IPS-NIHi11 (cell line): ENCODE results near the gene CIDEC.
A peak's percentile ranks its signal among the peaks of the same experiment; 100 is the strongest.
"Not testable (repeated sequence)": the region's sequence is repeated elsewhere in the genome, so short reads cannot be mapped to it uniquely, and the experiment has no call there.

Experiments
- DNase-seq: peaks from one replicate; pipeline ENCODE4 v3.0.0; 2012; ENCODE audit warnings: mixed read lengths, low spot score

The CIDEC gene

GRCh38 chr3:9901967-9902366 lies 21.9 kb upstream of the CIDEC start:
- no peak for DNase-seq

DNA sequence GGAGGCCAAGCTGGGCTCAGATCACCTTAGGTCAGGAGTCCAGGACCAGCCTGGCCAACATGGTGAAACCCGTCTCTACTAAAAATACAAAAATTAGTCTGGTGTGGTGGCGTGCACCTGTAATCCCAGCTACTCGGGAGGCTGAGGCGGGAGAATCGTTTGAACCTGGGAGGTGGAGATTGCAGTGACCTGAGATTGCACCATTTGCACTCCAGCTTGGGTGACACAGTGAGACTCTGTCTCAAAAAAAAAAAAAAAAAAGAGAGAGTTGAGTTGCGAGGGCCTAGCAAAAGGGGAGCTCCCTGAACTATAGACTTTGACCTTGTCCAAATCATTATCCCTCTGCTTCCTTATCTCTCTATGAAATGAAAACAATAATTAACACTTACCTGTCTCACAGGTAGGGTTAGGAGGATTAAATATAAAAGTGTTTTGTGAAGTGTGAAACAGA lies 20.9 kb upstream of the CIDEC start:
- not testable (repeated sequence) for DNase-seq

- no peak for DNase-seq
Measured at GRCh38 chr3:9899289-9899791, 19.3 kb upstream of the CIDEC start.

- DNase-seq, result no peak
Measured at GRCh38 chr3:9898467-9899241, 18.6 kb upstream of the CIDEC start.

GRCh38 chr3:9897408-9898372 lies 17.6 kb upstream of the CIDEC start:
- DNase-seq, result peak; percentile 33

GRCh38 chr3:9896755-9897407 lies 16.8 kb upstream of the CIDEC start:
- DNase-seq, result not testable (repeated sequence)

- DNase-seq, result not testable (repeated sequence)
Measured at GRCh38 chr3:9895715-9896114, 15.7 kb upstream of the CIDEC start.

- DNase-seq, result no peak
Measured at GRCh38 chr3:9893739-9894138, 13.7 kb upstream of the CIDEC start.

- no peak for DNase-seq
Measured at GRCh38 chr3:9891072-9891622, 11.1 kb upstream of the CIDEC start.

DNA sequence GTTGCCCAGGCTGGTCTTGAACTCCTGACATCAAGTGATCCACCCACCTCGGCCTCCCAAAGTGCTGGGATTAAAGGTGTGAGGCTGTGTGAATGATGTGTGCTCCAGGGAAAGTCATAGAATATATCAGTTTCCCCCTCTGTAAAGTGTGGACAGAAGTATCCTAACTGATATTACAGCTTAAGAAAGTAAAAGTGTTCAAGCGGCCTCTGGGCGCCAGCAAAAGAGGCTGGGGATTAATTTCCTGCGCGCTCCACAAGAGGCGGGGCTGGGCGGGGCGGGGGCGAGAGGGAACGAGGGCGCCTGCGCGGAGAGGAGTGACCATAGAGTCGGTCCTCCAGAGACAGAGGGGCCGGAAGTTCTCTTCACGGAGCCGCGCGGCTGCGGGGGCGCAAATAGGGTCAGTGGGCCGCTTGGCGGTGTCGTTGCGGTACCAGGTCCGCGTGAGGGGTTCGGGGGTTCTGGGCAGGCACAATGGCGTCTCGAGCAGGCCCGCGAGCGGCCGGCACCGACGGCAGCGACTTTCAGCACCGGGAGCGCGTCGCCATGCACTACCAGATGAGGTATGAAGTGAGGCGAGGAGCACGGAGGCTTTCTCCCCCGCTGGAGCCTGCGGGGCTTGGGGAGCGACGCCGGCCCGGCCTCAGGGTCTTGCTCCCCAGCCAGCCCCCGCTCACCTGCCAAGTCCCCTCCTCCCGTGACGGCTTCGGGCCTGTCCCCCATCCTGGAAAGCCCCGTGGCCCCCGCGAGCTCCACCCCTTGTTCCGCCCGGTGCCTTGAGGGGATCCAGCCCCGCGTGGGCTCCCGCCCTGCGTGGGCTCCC lies 10.4 kb upstream of the CIDEC start, which contains the start of gene JAGN1:
TSS of gene JAGN1 (plus strand) at position 362 of the 823 bp plus-strand sequence. CDS start at position 475, 113 bp downstream.
- peak; percentile 95 for DNase-seq

DNA sequence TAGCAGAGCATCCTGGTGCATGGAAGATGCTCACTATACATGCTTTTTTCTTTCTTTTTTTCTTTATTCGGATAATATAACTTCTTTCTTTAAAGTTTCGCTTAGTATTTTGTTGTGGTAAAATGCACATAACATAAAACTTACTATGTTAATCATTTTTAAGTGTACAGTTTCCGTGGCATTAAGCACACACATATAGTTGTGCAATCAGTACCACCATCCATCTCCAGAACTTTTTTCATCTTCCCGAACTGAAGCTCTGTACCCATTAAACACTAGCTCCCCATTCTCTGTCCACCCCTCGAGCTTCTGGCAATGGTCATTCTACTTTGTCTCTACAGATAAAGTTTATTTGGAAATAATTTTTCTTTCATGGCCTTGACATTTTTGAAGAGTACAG lies 9.4 kb upstream of the CIDEC start:
- no peak for DNase-seq

DNA sequence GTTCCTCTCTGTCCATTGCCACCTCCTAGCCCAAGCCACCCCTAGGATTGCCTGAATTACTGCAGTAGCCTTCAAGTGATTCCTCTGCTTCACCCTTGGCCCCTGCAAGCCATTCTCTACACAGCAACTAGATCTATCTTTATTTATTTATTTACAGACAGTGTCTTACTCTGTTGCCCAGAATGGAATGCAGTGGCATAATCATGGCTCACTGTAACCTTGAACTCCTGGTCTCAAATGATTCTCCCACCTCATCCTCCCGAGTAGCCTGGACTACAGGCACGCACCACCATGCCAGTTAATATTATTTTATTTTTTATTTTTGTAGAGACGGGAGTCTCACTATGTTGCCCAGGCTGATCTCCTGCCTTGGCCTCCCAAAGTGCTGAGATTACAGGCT lies 8.5 kb upstream of the CIDEC start:
- DNase-seq, result no peak

DNA sequence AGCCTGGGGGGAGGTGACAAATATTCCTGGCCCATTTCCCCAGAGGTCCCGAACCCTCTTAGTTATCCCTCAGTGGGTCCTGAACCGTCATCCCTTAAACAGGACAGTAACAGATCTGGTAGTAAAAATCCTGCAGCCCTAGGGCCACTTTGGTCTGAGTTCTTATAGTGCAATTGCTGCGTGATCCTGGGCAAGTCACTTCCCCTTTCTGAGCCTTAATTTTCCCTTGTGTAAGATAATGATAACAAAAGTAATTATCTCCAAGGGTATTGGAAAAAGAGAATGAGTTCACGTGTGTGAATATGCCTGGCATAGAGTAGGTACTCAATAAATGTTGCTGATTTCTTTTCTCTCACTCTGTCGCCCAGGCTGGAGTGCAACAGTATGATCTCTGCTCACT lies 7.4 kb upstream of the CIDEC start:
- DNase-seq, result no peak

DNA sequence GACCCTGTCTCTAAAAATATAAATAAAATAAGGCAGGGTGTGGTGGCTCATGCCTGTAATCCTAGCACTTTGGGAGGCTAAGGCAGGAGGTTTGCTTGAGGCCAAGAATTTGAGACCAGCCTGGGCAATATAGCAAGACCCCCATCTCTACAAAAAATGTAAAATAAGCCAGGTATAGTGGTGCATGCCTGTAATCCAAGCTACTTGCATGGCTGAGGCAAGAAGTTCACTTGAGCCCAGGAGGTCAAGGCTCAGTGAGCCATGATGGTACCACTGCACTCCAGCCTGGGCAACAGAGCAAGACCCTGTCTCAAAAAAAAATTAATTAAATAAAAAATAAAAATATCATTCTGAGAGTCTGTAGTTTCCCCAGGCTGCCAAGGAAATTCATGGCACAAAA lies 6.3 kb upstream of the CIDEC start:
- DNase-seq, result no peak

DNA sequence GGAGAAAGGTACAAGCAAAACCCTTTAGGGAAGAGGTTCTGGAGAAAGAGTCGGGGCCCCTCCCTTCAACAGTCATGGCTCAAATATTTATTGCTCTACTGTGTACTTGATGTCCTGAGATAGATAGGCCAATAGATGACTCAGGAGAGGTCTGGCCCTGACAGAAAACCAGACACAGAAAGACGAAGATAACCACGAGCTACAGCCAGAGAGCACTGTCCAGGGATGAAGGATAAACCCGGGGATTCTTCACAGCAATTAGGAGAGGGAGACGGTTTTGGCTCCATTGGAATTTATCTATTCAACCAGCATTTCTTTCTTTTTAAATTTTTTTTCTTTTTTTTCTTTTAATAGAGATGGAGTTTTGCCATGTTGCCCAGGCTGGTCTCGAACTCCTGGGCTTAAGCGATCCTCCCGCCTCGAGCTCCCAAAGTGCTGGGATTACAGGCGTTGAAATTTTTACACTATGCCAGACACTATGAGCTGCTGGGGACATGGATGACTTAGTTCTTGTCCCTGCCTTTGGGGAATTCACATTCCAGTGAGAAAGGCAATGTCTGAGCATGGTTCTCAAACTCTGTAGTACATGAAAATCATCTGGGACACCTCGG lies 4.6 kb upstream of the CIDEC start:
- no peak for DNase-seq

- DNase-seq, result no peak
Measured at GRCh38 chr3:9883706-9884554, 3.9 kb upstream of the CIDEC start.

DNA sequence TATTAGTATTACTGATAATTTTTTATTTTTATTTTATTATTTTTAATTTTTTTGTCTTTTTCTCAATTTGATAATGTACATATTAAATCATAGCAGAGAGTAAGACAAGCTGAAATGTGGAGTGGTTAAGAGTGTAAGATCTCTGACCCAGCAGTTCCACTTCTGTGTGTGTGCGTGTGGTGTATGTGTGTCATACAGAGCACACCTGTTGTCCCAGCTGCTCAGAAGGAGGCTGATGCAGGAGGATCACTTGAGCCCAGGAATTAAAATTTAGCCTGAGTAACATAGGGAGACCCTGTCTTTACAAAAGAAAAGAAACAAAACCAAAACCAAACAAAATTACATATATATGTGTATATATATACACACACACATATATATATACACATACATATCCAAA lies 1.4 kb upstream of the CIDEC start:
- DNase-seq, result no peak

GRCh38 chr3:9878700-9879099 lies 1.4 kb downstream of the CIDEC start:
- DNase-seq, result no peak

DNA sequence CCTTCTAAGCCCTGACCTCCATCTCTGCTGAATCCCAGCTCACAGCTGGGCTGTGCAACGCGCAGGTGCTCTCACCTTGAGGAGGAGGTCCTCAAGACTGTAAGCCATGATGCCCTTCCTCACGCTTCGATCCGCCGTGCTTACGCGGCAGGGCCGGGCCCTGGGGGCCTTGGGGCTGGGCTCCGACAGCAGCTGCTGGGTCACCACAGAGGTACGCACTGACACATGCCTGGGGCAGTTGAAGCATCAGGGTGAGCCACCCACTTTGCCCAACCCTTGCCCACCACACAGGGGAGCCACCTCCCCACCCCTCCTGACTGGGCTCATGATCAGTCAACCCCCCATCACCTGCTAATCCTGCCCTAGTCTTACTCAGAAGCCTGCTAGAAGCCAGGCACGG lies 3.1 kb downstream of the CIDEC start:
- DNase-seq, result no peak

- not testable (repeated sequence) for DNase-seq
Measured at GRCh38 chr3:9876255-9876654, 3.8 kb downstream of the CIDEC start.
